ENCODE measurements around the gene NCR1.

DNA sequence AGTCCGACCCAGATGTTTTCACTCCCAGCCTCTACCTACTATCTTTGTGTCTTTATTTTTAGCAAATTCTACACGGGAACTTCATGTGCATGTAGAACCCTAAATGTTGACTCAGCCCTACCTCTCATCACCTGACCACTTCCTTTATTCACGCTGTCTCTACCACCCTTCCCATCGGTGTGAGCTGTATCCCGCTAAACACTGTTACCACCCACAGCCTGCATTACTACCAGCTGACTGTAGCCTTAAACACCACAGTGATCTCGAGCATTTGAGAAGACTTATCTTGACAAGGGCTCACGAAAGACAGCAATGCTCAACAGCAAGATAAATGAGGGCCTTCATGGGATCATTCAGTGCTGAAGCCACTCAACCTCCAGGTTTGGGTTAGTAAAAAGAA, 15.1 kb downstream of the NCR1 start:
- TF ChIP-seq, protein P1, sequence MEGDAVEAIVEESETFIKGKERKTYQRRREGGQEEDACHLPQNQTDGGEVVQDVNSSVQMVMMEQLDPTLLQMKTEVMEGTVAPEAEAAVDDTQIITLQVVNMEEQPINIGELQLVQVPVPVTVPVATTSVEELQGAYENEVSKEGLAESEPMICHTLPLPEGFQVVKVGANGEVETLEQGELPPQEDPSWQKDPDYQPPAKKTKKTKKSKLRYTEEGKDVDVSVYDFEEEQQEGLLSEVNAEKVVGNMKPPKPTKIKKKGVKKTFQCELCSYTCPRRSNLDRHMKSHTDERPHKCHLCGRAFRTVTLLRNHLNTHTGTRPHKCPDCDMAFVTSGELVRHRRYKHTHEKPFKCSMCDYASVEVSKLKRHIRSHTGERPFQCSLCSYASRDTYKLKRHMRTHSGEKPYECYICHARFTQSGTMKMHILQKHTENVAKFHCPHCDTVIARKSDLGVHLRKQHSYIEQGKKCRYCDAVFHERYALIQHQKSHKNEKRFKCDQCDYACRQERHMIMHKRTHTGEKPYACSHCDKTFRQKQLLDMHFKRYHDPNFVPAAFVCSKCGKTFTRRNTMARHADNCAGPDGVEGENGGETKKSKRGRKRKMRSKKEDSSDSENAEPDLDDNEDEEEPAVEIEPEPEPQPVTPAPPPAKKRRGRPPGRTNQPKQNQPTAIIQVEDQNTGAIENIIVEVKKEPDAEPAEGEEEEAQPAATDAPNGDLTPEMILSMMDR (conservative IDR thresholded peaks at IDR 0.05), result no peak
- TF ChIP-seq ZFX (IDR thresholded peaks at IDR 0.05), result no peak
